ENCODE data around the gene SLC16A3.
"Not testable (repeated sequence)": the region's sequence is repeated elsewhere in the genome, so short reads cannot be mapped to it uniquely, and the experiment has no call there.

SLC16A3 gene

GRCh38 chr17:82188001-82188961 lies 40.6 kb upstream of the SLC16A3 start:
- TF ChIP-seq CTCF (IDR thresholded peaks at IDR 0.05; ENCODE audit: low read depth, low read length) = no peak
- no peak for DNase-seq (ENCODE audit: extremely low read depth, low read depth)

- not testable (repeated sequence) for DNase-seq (ENCODE audit: extremely low read depth, low read depth)
Observed at GRCh38 chr17:82193050-82193449, 35.8 kb upstream of the SLC16A3 start.

- no peak for TF ChIP-seq CTCF (IDR thresholded peaks at IDR 0.05; ENCODE audit: low read depth, low read length)
- DNase-seq (ENCODE audit: extremely low read depth, low read depth) = no peak
Observed at GRCh38 chr17:82193520-82194220, 35.2 kb upstream of the SLC16A3 start.

- DNase-seq (ENCODE audit: extremely low read depth, low read depth) = no peak
- no peak for TF ChIP-seq CTCF (IDR thresholded peaks at IDR 0.05; ENCODE audit: low read depth, low read length)
Observed at GRCh38 chr17:82194765-82195164, 34.1 kb upstream of the SLC16A3 start.

GRCh38 chr17:82195675-82196672 lies 32.9 kb upstream of the SLC16A3 start:
- DNase-seq (ENCODE audit: extremely low read depth, low read depth) = no peak
- no peak for TF ChIP-seq CTCF (IDR thresholded peaks at IDR 0.05; ENCODE audit: low read depth, low read length)

- DNase-seq (ENCODE audit: extremely low read depth, low read depth) = no peak
- no peak for TF ChIP-seq CTCF (IDR thresholded peaks at IDR 0.05; ENCODE audit: low read depth, low read length)
Observed at GRCh38 chr17:82198092-82198491, 30.8 kb upstream of the SLC16A3 start.

GRCh38 chr17:82199496-82199895 lies 29.3 kb upstream of the SLC16A3 start:
- no peak for TF ChIP-seq CTCF (IDR thresholded peaks at IDR 0.05; ENCODE audit: low read depth, low read length)

More at GRCh38 chr17:82199496-82199895, 29.3 kb upstream of the SLC16A3 start:
- no peak for DNase-seq (ENCODE audit: extremely low read depth, low read depth)

Data from AG09319 (cell line).